Body of pancreas (tissue), 4 donors: ENCODE data around the gene OSBPL9. TPM values are rescaled to one million over a fixed set of nuclear protein-coding genes. Genes with fewer than 3 reads are reported as not detected.

Experiments used
- ATAC-seq: fragments of 150-250 bp; one replicate; pipeline ENCODE4 v1.9.1; 2016
- DNase-seq, 4 donors: peaks; one replicate each; pipeline ENCODE4 v3.0.0-alpha.2; 2019
- H3K27ac ChIP-seq, 4 donors: fragments of 200-600 bp; sonication (generic); 1 replicate in 3 of 4; 2 replicates in 1 of 4; pipeline versions ENCODE4 v1.5.1 to v1.6.1; 2016 to 2019; ENCODE audit warnings: mild to moderate bottlenecking in 1 of 4, mixed read lengths in 1 of 4, moderate library complexity in 1 of 4
- H3K27me3 ChIP-seq, 2 donors: fragments of 200-600 bp; sonication (generic); one replicate each; pipeline ENCODE4 v1.6.0; 2016; ENCODE audit warnings: mild to moderate bottlenecking in 1 of 2
- H3K36me3 ChIP-seq, 2 donors: fragments of 200-600 bp; sonication (generic); replicated peaks in 1 of 2; 2 replicates each; pipeline ENCODE4 v1.5.1; 2016; ENCODE audit warnings: low read depth in 2 of 2; ENCODE audit not compliant: insufficient read depth in 1 of 2
- H3K4me1 ChIP-seq: fragments of 200-600 bp; sonication (generic); one replicate; pipeline ENCODE4 v1.6.0; 2016
- H3K4me3 ChIP-seq, 2 donors: fragments of 200-600 bp; sonication (generic); 1 replicate in 1 of 2; 2 replicates in 1 of 2; pipeline ENCODE4 v1.5.1; 2016 to 2019
- H3K9me3 ChIP-seq, 3 donors: fragments of 200-600 bp; sonication (generic); 1 replicate in 2 of 3; 2 replicates in 1 of 3; pipeline ENCODE4 v1.5.1; 2016
- CTCF ChIP-seq, 7 experiments: fragments of 450-650 bp in 4 of 7; fragments of 200-600 bp in 3 of 7; sonication (generic) in 3 of 7; IDR thresholded peaks; one replicate each; pipeline ENCODE4 v1.5.1; 2016 to 2019; ENCODE audit warnings: antibody characterized with exemption in 7 of 7
- POLR2A ChIP-seq, 3 donors: fragments of 450-650 bp; IDR thresholded peaks; one replicate each; pipeline ENCODE4 v1.6.1; 2016; ENCODE audit warnings: antibody characterized with exemption in 3 of 3, mild to moderate bottlenecking in 2 of 3
- WGBS, 2 donors: methylation state at CpG; one replicate each; pipeline ENCODE4 v1.1.5; 2017; 5-methylcytosine and 5-hydroxymethylcytosine counted together
- intact Hi-C: fragments of 100-400 bp; cut with DNase I; formaldehyde crosslinking; loops from one replicate; pipeline ENCODE4 v1.15.1; 2023
- total RNA-seq, 2 donors: library from RNA; depleted of rRNA; stranded (reverse); fragments of >200 nt; gene quantifications; one replicate each; pipeline ENCODE4 v1.1.0, GENCODE V29; 2016

The OSBPL9 gene
- total RNA-seq, 2 donors from 2014 or later = 25.1 to 89.0 TPM

DNA sequence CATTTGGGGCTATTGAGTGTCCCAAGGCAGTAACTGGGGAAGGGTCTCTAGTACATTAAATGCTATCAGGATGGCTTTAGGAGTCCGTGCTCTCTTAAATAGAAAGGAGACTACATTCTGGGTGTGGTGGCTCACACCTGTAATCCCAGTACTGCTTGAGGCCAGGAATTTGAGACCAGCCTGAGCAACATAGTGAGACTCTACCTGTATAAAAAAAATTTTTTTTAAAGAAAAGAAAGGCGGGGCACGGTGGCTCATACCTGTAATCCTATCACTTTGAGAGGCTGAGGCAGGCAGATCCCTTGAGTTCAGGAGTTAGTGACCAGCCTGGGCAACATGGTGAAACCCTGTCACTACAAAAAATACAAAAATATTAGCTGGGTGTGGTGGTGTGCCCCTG, 21.5 kb downstream of the OSBPL9 start:
- ATAC-seq = no peak
- no peaks in the 10 kb centered on the region for H3K27me3 ChIP-seq
- no peak overlapping the region for H3K4me3 ChIP-seq
- no peak overlapping the region for H3K27ac ChIP-seq
- peaks cover 34% of the 10 kb centered on the region for H3K4me1 ChIP-seq
- no peak for DNase-seq
- H3K36me3 ChIP-seq = no peaks in the 10 kb centered on the region
- no peaks in the 10 kb centered on the region for H3K9me3 ChIP-seq
- intact Hi-C loops = no loop called here
- WGBS, 2 donors = 93 to 98% methylated on average over 3 of the region's 3 CpGs
- TF ChIP-seq POLR2A (IDR thresholded peaks at IDR 0.05) = no peak
- no peak for TF ChIP-seq CTCF (IDR thresholded peaks at IDR 0.05)

GRCh38 chr1:51639694-51640093, 22.8 kb downstream of the OSBPL9 start:
- Histone ChIP-seq H3K4me1 (peaks cover 34% of the 10 kb centered on the region), H3K36me3 (no peaks in the 10 kb centered on the region), H3K9me3 (no peaks in the 10 kb centered on the region), H3K27ac (no peak overlapping the region), H3K4me3 (no peak overlapping the region), H3K27me3 (no peaks in the 10 kb centered on the region)
- no peak for ATAC-seq
- WGBS, 2 donors = 83 to 94% methylated on average over 3 of the region's 3 CpGs
- intact Hi-C loops = no loop called here
- no peak for TF ChIP-seq CTCF (IDR thresholded peaks at IDR 0.05)
- TF ChIP-seq POLR2A (IDR thresholded peaks at IDR 0.05) = no peak
- no peak for DNase-seq

- Histone ChIP-seq H3K4me1 (peaks cover 23% of the 10 kb centered on the region), H3K36me3 (no peaks in the 10 kb centered on the region), H3K27ac (no peak overlapping the region), H3K9me3 (no peaks in the 10 kb centered on the region), H3K27me3 (no peaks in the 10 kb centered on the region), H3K4me3 (no peak overlapping the region)
- ATAC-seq = no peak
- TF ChIP-seq POLR2A (IDR thresholded peaks at IDR 0.05) = no peak
- no peak for TF ChIP-seq CTCF (IDR thresholded peaks at IDR 0.05)
- intact Hi-C loops = no loop called here
- WGBS, 2 donors = 96 to 100% methylated on average over 2 of the region's 2 CpGs
- no peak for DNase-seq
Measured at GRCh38 chr1:51641096-51641495, 24.2 kb downstream of the OSBPL9 start.

DNA sequence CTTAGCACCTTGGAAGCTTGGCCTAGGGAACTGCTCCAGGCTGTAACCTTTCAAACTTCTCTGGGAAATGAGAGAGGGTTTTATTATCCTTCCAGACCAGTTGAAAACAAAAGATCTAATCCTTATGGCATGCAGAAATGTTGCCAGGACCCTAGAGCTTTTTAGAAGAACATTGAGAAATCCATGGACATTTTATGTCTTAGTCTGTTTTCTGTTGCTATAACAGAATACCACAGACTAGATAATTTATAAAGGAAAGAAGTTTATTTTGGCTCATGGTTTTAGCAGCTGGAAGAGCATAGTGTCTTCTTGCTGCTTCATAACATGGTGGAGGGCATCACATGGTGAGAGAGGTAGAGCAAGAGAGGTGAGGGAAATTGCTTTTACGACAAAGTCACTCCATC, 25.8 kb downstream of the OSBPL9 start:
- DNase-seq = peak in 1 of 4 donors; percentile 20
- H3K27ac ChIP-seq = peak overlapping the region in 1 of 4 donors; percentile 37
- H3K9me3 ChIP-seq = no peaks in the 10 kb centered on the region
- peak; percentile 47 for ATAC-seq
- peaks cover 25% of the 10 kb centered on the region for H3K4me1 ChIP-seq
- no peaks in the 10 kb centered on the region for H3K36me3 ChIP-seq
- TF ChIP-seq CTCF (IDR thresholded peaks at IDR 0.05) (no peak), POLR2A (IDR thresholded peaks at IDR 0.05) (no peak)
- H3K4me3 ChIP-seq = no peak overlapping the region
- intact Hi-C loops = no loop called here
- H3K27me3 ChIP-seq = no peaks in the 10 kb centered on the region
- WGBS, 2 donors = 84 to 100% methylated on average over 1 of the region's 1 CpG

DNA sequence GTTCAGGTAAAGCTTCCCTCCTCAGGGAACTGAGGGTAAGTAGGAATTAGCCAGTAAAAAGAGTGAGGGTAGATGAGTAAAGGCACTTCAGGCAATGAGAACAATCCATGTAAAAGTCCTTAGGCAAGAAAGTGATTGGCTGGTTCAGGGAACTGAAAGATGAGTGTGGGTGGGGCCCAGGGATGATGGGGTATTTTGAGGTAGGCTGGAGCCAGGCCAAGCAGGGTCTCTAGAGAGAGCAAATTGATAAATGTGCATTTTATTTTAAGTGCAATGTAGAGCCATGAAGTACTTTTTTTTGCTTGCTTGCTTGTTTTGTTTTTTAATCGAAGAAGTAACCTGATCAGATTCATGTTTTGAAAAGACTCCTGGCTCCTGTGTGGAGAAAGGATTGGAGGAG, 26.5 kb downstream of the OSBPL9 start:
- H3K27ac ChIP-seq = peak overlapping the region in 1 of 4 donors; percentile 37
- peaks cover 31% of the 10 kb centered on the region for H3K4me1 ChIP-seq
- H3K36me3 ChIP-seq = no peaks in the 10 kb centered on the region
- TF ChIP-seq POLR2A (IDR thresholded peaks at IDR 0.05) = no peak
- no peak for TF ChIP-seq CTCF (IDR thresholded peaks at IDR 0.05)
- no peaks in the 10 kb centered on the region for H3K9me3 ChIP-seq
- ATAC-seq = no peak
- 83 to 92% methylated on average over 1 of the region's 1 CpG for WGBS, 2 donors
- H3K27me3 ChIP-seq = no peaks in the 10 kb centered on the region
- no peak overlapping the region for H3K4me3 ChIP-seq
- intact Hi-C loops = no loop called here
- DNase-seq = no peak
